HepG2 (cell line): ENCODE measurements around the gene WFDC10B. TPM values are rescaled to one million over a fixed set of nuclear protein-coding genes. Genes with fewer than 3 reads are reported as not detected.
"Not testable (repeated sequence)": the region's sequence is repeated elsewhere in the genome, so short reads cannot be mapped to it uniquely, and the experiment has no call there.

ENCODE experiments used
- ATAC-seq: fragments of 200-7000 bp; cut with Tn5 transposase; 3 replicates; pipeline ENCODE4 v1.9.1; 2020; ENCODE audit warnings: mild to moderate bottlenecking, moderate library complexity
- BruUV-seq: library from RNA; stranded (reverse); fragments of 400-500 nt; replicated peaks from 2 replicates; lab custom pipeline; 2021; lab: Mats Ljungman, UMichigan
- CTCF ChIA-PET: fragments of 300-600 bp; formaldehyde crosslinking; extraction: SDS; loops from one replicate; lab custom pipeline; 2021; ENCODE audit warnings: low total read pairs, inconsistent platforms, low intra/inter-chr PET ratio; lab: Yijun Ruan, JAX
- POLR2A ChIA-PET: fragments of 350-600 bp; sonication (Branson Sonifier 250); formaldehyde crosslinking; loops from one replicate; lab custom pipeline; 2020; ENCODE audit warnings: antibody characterized with exemption, inconsistent platforms; lab: Yijun Ruan, JAX
- DNase-seq: peaks from one replicate; pipeline ENCODE4 v3.0.0-alpha.2; 2015; ENCODE audit warnings: low spot score
- FAIRE-seq: peaks from 3 replicates; lab custom pipeline; 2011; peaks lifted over from hg19 to GRCh38; lab: Jason Lieb, UNC
- H2AFZ ChIP-seq: one replicate; pipeline ENCODE4 v1.6.1; 2011; ENCODE audit warnings: low read length, inconsistent platforms
- H3K27ac ChIP-seq: fragments of 300-600 bp; 3 replicates; pipeline ENCODE4 v1.8.0; 2011; ENCODE audit warnings: mixed run types, mild to moderate bottlenecking, mixed read lengths, low read length, inconsistent platforms; ENCODE audit not compliant: insufficient read depth; ENCODE audit errors: extremely low read length
- H3K27me3 ChIP-seq, 2 experiments: fragments of 200-600 bp in 1 of 2; 2 replicates in 1 of 2; 3 replicates in 1 of 2; pipeline versions ENCODE4 v1.6.0 to v1.8.0; 2011; ENCODE audit warnings: low read length in 2 of 2, mild to moderate bottlenecking in 2 of 2, moderate library complexity in 2 of 2, inconsistent platforms in 1 of 2; ENCODE audit not compliant: insufficient read depth in 2 of 2, control insufficient read depth in 1 of 2
- H3K36me3 ChIP-seq, 2 experiments: fragments of 200-600 bp in 1 of 2; replicated peaks in 1 of 2; 2 replicates in 1 of 2; 3 replicates in 1 of 2; pipeline versions ENCODE4 v1.5.1 to v1.8.0; 2011; ENCODE audit warnings: low read length in 2 of 2, inconsistent platforms in 1 of 2; ENCODE audit not compliant: insufficient read depth in 2 of 2, control insufficient read depth in 1 of 2
- H3K4me1 ChIP-seq: 2 replicates; pipeline ENCODE4 v1.5.1; 2012; ENCODE audit warnings: low read length, inconsistent platforms; ENCODE audit not compliant: insufficient read depth
- H3K4me2 ChIP-seq: 2 replicates; pipeline ENCODE4 v1.6.0; 2011; ENCODE audit warnings: low read depth, low read length, inconsistent platforms
- H3K4me3 ChIP-seq, 3 experiments: fragments of 200-600 bp in 1 of 3; sonication (generic), shearing (Covaris generic) in 1 of 3; replicated peaks in 1 of 3; 2 replicates each; pipeline ENCODE4 v1.5.1; 2011 to 2016; ENCODE audit warnings: low read length in 3 of 3, inconsistent platforms in 2 of 3, low read depth in 2 of 3, mild to moderate bottlenecking in 2 of 3, control low read depth in 1 of 3, mixed read lengths in 1 of 3; ENCODE audit not compliant: insufficient read depth in 1 of 3
- H3K79me2 ChIP-seq: one replicate; pipeline ENCODE4 v1.6.1; 2011; ENCODE audit warnings: low read length, inconsistent platforms; ENCODE audit not compliant: insufficient read depth
- H3K9ac ChIP-seq: 2 replicates; pipeline ENCODE4 v1.6.0; 2011; ENCODE audit warnings: mild to moderate bottlenecking, low read depth, low read length, inconsistent platforms; ENCODE audit not compliant: insufficient read depth
- H3K9me3 ChIP-seq: 2 replicates; pipeline ENCODE4 v1.5.1; 2012; ENCODE audit warnings: mild to moderate bottlenecking, low read length
- H4K20me1 ChIP-seq: 2 replicates; pipeline ENCODE4 v1.6.0; 2011; ENCODE audit warnings: inconsistent platforms, mild to moderate bottlenecking, low read length, moderate library complexity; ENCODE audit not compliant: insufficient read depth
- ATF7 ChIP-seq, 2 experiments: fragments of 450-650 bp in 1 of 2; sonication (generic) in 1 of 2; formaldehyde crosslinking in 1 of 2; IDR thresholded peaks; 2 replicates each; pipeline versions ENCODE4 v1.4.0 to v1.6.1; 2016 to 2020; ENCODE audit warnings: antibody characterized with exemption in 1 of 2, mild to moderate bottlenecking in 1 of 2, missing genetic modification reagents in 1 of 2
- CEBPB ChIP-seq: IDR thresholded peaks from 2 replicates; pipeline ENCODE4 v1.6.1; 2011; ENCODE audit warnings: low read depth, low read length, improper control_type of control experiment, borderline replicate concordance
- HMGXB4 ChIP-seq, 2 experiments: sonication (generic) in 1 of 2; formaldehyde crosslinking in 1 of 2; IDR thresholded peaks; 2 replicates each; pipeline versions ENCODE4 v1.4.0 to v1.6.1; 2018 to 2020; ENCODE audit warnings: missing genetic modification reagents in 2 of 2, borderline replicate concordance in 1 of 2, low read depth in 1 of 2, mild to moderate bottlenecking in 1 of 2, missing biosample characterization in 1 of 2
- ZNF788 ChIP-seq: sonication (generic); formaldehyde crosslinking; IDR thresholded peaks from 2 replicates; pipeline ENCODE4 v1.5.0; 2020; ENCODE audit warnings: mild to moderate bottlenecking, missing genetic modification reagents, borderline replicate concordance
- WGBS: methylation state at CpG from one replicate; pipeline ENCODE4 v1.1.6; 2017; ENCODE audit warnings: low lambda C conversion rate; 5-methylcytosine and 5-hydroxymethylcytosine counted together
- in situ Hi-C: cut with HindIII; loops from 2 replicates; pipeline ENCODE4 v1.10.0; 2017; ENCODE audit warnings: low pct_unique_long_range_greater_than_20kb; ENCODE audit not compliant: extremely low pct_ligation_motif_present
- intact Hi-C: fragments of 100-400 bp; cut with micrococcal nuclease; formaldehyde crosslinking; loops from one replicate; pipeline ENCODE4 v1.10.0; 2022; ENCODE audit not compliant: unreplicated experiment
- polyA plus RNA-seq, 8 experiments: library from polyadenylated mRNA; depleted of rRNA in 3 of 8; stranded (reverse) in 7 of 8; unstranded in 1 of 8; fragments of >200 nt; fragmentation: Illumina TruSeq in 4 of 8; extraction: Trizol in 4 of 8; gene quantifications; 2 replicates each; pipeline versions ENCODE4 v1.2.1 to v1.2.3, GENCODE V29; 2011 to 2016; ENCODE audit warnings: low read depth in 4 of 8, missing spikeins in 1 of 8, mixed read lengths in 1 of 8; ENCODE audit not compliant: insufficient read depth in 1 of 8
- total RNA-seq, 5 experiments: library from RNA; depleted of rRNA; stranded (reverse); fragments of >200 nt; fragmentation: Illumina TruSeq; extraction: Trizol; gene quantifications; 2 replicates each; pipeline ENCODE4 v1.2.3, GENCODE V29; 2016; ENCODE audit warnings: low read depth in 1 of 5
- TF ChIP-seq, protein P1 (sequence below): sonication (generic); formaldehyde crosslinking; IDR thresholded peaks from 2 replicates; pipeline ENCODE4 v1.4.0; 2020; ENCODE audit warnings: missing genetic modification reagents

Gene WFDC10B
- total and polyA plus RNA-seq, 2 of the 13 experiments (the other 11 are each of a cell fraction or from before 2014, with no cell fraction given): 0.24 TPM; not detected in 1

- not testable (repeated sequence) for H2AFZ ChIP-seq, FAIRE-seq
- WGBS: 76% methylated on average over 24 of the region's 24 CpGs
Measured at GRCh38 chr20:45641076-45641475, 63.7 kb downstream of the WFDC10B start.

DNA sequence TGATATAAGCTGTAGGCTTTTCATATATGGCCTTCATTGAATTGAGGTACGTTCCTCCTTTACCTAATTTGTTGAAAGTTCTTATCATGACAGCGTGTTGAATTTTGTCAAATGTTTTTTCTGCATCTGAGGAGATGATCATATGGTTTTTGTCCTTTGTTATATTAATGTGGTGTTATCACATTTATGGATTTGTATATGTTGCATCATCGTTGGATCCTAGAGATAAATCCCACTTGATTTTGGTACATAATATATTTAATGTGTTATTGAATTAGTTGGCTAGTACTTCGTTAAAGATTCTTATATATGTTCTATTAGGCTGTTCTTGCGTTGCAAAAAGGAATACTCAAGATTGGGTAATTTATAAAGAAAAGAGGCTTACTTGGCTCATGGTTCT is 65.1 kb downstream of the WFDC10B start:
- Histone ChIP-seq H3K4me2 (no peak overlapping the region), H3K27ac (no peak overlapping the region), H3K4me3 (no peak overlapping the region)
- intact Hi-C loops (no loop called here), in situ Hi-C loops (no loop called here)
- POLR2A ChIA-PET: no interaction called here
- TF ChIP-seq ZNF788 (no peak), ATF7 (IDR thresholded peaks at IDR 0.05) (peak; percentile 84), ATF7 (CRISPR knock-in tag; IDR thresholded peaks at IDR 0.05) (no peak), HMGXB4 (CRISPR knock-in tag; IDR thresholded peaks at IDR 0.05; ENCODE audit: borderline replicate concordance in 1 of 2, low read depth in 1 of 2) (no peak), CEBPB (peak; percentile 75; the same call in 1 of the 2 replicates)
- TF ChIP-seq, protein P1, sequence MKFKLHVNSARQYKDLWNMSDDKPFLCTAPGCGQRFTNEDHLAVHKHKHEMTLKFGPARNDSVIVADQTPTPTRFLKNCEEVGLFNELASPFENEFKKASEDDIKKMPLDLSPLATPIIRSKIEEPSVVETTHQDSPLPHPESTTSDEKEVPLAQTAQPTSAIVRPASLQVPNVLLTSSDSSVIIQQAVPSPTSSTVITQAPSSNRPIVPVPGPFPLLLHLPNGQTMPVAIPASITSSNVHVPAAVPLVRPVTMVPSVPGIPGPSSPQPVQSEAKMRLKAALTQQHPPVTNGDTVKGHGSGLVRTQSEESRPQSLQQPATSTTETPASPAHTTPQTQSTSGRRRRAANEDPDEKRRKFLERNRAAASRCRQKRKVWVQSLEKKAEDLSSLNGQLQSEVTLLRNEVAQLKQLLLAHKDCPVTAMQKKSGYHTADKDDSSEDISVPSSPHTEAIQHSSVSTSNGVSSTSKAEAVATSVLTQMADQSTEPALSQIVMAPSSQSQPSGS: no peak
- TF ChIP-seq, all 625 proteins: peak for 2
- no peak for DNase-seq
- H3K36me3 ChIP-seq: no peaks in the 10 kb centered on the region
- WGBS: 5% methylated on average over 5 of the region's 5 CpGs
- no peak overlapping the region for H3K9ac ChIP-seq
- ATAC-seq: no peak
- no peak overlapping the region for H2AFZ ChIP-seq
- FAIRE-seq: no peak
- no peaks in the 10 kb centered on the region for H4K20me1 ChIP-seq
- H3K79me2 ChIP-seq: no peaks in the 10 kb centered on the region
- H3K27me3 ChIP-seq: no peaks in the 10 kb centered on the region
- no TSS peak for BruUV-seq
- H3K9me3 ChIP-seq: no peaks in the 10 kb centered on the region
- H3K4me1 ChIP-seq: no peaks in the 10 kb centered on the region
- CTCF ChIA-PET: no interaction called here

More at GRCh38 chr20:45641076-45641475, 63.7 kb downstream of the WFDC10B start:
- H4K20me1 ChIP-seq, DNase-seq, CTCF ChIA-PET, H3K9ac ChIP-seq, H3K9me3 ChIP-seq, H3K4me3 ChIP-seq, BruUV-seq, ATAC-seq, H3K27ac ChIP-seq, POLR2A ChIA-PET, H3K27me3 ChIP-seq, in situ Hi-C loops, H3K79me2 ChIP-seq, H3K36me3 ChIP-seq, H3K4me1 ChIP-seq, H3K4me2 ChIP-seq, intact Hi-C loops: not testable (repeated sequence)
